OCI-LY3 (cell line): Measurements from ENCODE around the gene TEX55.

Experiments
- CTCF ChIP-seq: fragments of 200-600, 300-600 bp; sonication (generic); IDR thresholded peaks from 2 replicates; pipeline ENCODE4 v1.5.1; 2014; ENCODE audit warnings: antibody characterized with exemption, low read length, low read depth
- EZH2phosphoT487 ChIP-seq: fragments of 200-600 bp; shearing (Covaris generic); IDR thresholded peaks from 2 replicates; pipeline ENCODE4 v1.6.1; 2018; ENCODE audit warnings: antibody characterized with exemption, mixed run types, low read depth

GRCh38 chr3:119160361-119160760 lies 14.4 kb downstream of the TEX55 start:
- TF ChIP-seq CTCF = no peak
- no peak for TF ChIP-seq EZH2phosphoT487
